H7 (cell line): ENCODE measurements around the gene ABCD1. TPM values are rescaled to one million over a fixed set of nuclear protein-coding genes. Genes with fewer than 3 reads are reported as not detected.
"Not testable (repeated sequence)": the region's sequence is repeated elsewhere in the genome, so short reads cannot be mapped to it uniquely, and the experiment has no call there.

Experiments used
- DNase-seq: peaks from one replicate; pipeline ENCODE4 v3.0.0; 2012
- H3K27me3 ChIP-seq: 2 replicates; pipeline ENCODE4 v1.6.0; 2011; ENCODE audit warnings: mild to moderate bottlenecking, low read length; ENCODE audit not compliant: control insufficient read depth, insufficient read depth
- H3K36me3 ChIP-seq: replicated peaks from 2 replicates; pipeline ENCODE4 v1.5.1; 2011; ENCODE audit warnings: low read length; ENCODE audit not compliant: control insufficient read depth, insufficient read depth
- H3K4me3 ChIP-seq: 2 replicates; pipeline ENCODE4 v1.5.1; 2011; ENCODE audit warnings: low read depth, mild to moderate bottlenecking, control low read depth, low read length, moderate library complexity; ENCODE audit not compliant: insufficient read depth
- total RNA-seq: library from RNA; depleted of rRNA; stranded (reverse); fragments of >200 nt; shearing (Covaris generic); gene quantifications from 2 replicates; pipeline ENCODE4 v1.2.3, GENCODE V29; 2014

ABCD1 gene
- total RNA-seq, 1 experiment from 2014 or later: 17.1 TPM

DNA sequence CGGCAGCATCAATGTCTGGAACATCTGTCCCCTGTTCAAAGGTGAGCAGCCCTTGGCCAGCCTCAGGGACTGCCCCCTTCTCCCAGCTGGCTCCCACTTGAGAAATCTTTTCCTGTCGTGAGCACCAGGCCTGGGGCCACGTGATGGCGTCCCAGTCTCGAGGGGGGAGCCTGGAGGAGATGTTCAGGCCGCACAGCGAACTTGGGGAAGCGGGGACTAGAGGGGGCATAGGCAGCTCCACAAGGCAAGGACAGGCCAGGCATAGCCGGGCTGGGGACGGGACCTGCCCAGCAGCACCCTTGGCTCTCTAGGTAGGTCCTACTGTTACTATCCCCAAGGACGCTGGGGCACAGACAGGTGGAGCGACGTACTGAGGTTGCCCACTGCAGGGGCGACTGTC, 34.2 kb upstream of the ABCD1 start:
- DNase-seq: no peak
- no peaks in the 10 kb centered on the region for H3K36me3 ChIP-seq
- H3K27me3 ChIP-seq: no peaks in the 10 kb centered on the region
- no peak overlapping the region for H3K4me3 ChIP-seq

DNA sequence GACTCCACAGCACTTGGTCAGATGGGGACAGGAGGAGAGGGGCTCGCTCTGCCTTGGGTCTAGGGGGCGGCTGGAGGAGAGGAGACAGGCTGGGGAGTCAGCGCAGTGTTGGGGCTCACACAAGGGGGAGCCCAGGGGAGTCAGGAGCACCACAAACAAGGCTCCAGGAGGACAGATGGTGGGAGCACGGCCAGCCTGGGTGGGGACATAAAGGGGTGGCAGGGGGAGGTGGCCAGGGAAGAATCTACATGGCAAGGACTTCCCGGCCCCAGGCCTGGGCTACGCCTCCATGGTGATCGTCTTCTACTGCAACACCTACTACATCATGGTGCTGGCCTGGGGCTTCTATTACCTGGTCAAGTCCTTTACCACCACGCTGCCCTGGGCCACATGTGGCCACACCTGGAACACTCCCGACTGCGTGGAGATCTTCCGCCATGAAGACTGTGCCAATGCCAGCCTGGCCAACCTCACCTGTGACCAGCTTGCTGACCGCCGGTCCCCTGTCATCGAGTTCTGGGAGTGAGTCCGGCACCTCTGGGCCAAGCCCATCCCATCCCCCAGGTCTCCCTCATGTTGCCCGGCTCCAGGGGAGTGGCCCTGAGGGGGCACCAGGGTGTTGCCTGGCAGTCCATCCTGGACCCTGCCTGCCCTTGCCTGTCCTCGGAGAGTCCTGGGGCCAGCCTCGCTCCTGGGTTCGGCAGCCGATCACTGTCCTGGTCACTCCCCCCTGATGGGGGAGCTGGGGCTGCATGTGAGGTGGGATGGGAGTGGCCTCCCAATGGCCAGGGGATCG, 33.4 kb upstream of the ABCD1 start:
- H3K27me3 ChIP-seq, H3K36me3 ChIP-seq, DNase-seq, H3K4me3 ChIP-seq: not testable (repeated sequence)

DNA sequence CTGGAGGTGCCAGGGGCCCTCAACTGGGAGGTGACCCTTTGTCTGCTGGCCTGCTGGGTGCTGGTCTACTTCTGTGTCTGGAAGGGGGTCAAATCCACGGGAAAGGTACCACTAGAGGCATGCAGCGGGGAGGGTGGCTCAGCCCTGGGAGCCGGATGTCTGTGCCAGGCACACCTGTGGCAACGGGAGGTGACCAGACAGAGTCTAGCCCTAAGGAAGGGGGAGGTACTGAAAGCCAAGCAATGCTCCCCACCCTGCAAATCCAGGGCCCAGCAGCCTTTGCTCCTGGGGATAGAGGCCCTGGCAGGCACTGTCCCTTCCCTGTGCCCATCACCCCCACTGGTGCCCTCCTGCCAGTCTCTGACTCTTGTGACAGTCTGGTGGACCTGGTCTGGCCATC, 32.7 kb upstream of the ABCD1 start:
- H3K27me3 ChIP-seq: no peaks in the 10 kb centered on the region
- H3K4me3 ChIP-seq: no peak overlapping the region
- no peaks in the 10 kb centered on the region for H3K36me3 ChIP-seq
- no peak for DNase-seq

DNA sequence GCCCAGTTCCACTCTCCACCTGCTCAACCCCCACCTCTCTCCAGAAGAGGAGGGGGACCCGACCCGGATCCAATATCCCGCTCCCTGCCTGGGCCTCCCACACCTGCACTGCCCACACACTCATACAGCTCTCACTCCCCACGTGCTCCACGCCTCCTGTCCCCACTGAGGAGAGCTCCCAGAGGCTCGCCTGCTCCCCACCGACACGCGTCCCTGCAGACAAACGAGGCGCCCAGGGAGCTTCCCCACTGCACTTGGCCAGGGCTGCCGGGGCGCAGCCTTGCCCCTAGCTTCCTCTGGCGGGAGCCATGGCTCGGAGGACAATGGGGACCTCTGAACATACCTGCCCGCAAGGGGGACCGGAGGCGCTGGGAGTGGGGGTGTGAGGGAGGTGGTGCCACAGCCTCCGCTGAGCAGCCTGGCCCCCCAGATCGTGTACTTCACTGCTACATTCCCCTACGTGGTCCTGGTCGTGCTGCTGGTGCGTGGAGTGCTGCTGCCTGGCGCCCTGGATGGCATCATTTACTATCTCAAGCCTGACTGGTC, 32.0 kb upstream of the ABCD1 start:
- no peak for DNase-seq
- H3K36me3 ChIP-seq: no peaks in the 10 kb centered on the region
- H3K4me3 ChIP-seq: no peak overlapping the region
- H3K27me3 ChIP-seq: no peaks in the 10 kb centered on the region

DNA sequence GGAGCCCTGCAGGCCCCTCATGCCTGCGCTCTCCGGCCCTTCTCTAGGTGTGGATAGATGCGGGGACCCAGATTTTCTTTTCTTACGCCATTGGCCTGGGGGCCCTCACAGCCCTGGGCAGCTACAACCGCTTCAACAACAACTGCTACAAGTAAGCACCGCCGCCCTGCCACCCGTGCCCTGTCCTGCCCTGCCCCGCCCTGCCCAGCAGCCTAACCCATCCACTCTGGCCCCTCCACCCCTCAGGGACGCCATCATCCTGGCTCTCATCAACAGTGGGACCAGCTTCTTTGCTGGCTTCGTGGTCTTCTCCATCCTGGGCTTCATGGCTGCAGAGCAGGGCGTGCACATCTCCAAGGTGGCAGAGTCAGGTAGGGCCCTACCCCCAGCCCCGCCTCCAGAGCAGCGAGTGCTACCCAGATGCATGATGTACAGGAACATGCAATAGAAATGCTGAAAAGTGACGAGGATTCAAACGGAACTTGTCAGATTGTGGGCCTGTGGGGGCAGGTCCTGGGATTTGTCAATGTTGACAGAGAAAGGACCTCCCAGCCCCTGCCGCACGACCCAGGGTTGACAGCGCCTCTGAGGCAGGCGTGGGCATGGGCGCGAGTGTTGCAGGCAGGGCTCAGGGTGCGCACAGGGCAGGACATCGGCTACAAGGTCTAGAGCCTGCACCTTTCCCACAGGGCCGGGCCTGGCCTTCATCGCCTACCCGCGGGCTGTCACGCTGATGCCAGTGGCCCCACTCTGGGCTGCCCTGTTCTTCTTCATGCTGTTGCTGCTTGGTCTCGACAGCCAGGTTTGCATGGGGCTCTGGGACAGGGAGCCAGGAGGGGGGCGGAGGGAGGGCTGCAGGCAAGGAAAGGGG, 31.2 kb upstream of the ABCD1 start:
- Histone ChIP-seq H3K27me3 (no peaks in the 10 kb centered on the region), H3K4me3 (no peak overlapping the region), H3K36me3 (no peaks in the 10 kb centered on the region)
- no peak for DNase-seq

DNA sequence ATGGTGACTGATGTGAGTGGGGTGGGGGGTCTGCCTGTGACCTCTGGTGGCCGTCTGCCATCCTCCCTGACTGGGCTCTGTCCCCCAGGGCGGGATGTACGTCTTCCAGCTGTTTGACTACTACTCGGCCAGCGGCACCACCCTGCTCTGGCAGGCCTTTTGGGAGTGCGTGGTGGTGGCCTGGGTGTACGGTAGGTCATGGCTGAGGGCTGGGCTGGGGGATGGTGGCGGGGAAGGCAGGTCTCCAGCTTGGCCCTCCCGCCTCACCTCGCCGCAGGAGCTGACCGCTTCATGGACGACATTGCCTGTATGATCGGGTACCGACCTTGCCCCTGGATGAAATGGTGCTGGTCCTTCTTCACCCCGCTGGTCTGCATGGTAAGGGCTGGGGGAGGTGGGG, 30.4 kb upstream of the ABCD1 start:
- not testable (repeated sequence) for DNase-seq, H3K4me3 ChIP-seq, H3K27me3 ChIP-seq, H3K36me3 ChIP-seq

DNA sequence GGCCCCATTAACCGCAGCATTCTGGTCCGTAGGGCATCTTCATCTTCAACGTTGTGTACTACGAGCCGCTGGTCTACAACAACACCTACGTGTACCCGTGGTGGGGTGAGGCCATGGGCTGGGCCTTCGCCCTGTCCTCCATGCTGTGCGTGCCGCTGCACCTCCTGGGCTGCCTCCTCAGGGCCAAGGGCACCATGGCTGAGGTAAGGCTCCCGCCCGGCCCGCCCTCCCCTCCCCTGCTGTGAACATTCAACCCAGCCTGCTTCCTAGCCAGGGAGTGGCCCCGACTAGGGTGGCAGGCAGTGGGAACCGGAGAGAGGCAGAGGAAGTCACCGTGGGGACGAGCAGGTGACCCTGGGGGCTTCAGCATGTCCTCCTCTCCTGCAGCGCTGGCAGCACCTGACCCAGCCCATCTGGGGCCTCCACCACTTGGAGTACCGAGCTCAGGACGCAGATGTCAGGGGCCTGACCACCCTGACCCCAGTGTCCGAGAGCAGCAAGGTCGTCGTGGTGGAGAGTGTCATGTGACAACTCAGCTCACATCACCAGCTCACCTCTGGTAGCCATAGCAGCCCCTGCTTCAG, 29.9 kb upstream of the ABCD1 start:
- Histone ChIP-seq H3K36me3 (no peaks in the 10 kb centered on the region), H3K4me3 (no peak overlapping the region), H3K27me3 (no peaks in the 10 kb centered on the region)
- no peak for DNase-seq

DNA sequence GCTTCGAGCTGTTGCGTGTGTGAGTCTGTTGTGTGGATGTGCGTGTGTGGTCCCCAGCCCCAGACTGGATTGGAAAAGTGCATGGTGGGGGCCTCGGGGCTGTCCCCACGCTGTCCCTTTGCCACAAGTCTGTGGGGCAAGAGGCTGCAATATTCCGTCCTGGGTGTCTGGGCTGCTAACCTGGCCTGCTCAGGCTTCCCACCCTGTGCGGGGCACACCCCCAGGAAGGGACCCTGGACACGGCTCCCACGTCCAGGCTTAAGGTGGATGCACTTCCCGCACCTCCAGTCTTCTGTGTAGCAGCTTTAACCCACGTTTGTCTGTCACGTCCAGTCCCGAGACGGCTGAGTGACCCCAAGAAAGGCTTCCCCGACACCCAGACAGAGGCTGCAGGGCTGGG, 28.6 kb upstream of the ABCD1 start:
- no peak overlapping the region for H3K4me3 ChIP-seq
- H3K36me3 ChIP-seq: no peaks in the 10 kb centered on the region
- DNase-seq: no peak
- H3K27me3 ChIP-seq: no peaks in the 10 kb centered on the region

DNA sequence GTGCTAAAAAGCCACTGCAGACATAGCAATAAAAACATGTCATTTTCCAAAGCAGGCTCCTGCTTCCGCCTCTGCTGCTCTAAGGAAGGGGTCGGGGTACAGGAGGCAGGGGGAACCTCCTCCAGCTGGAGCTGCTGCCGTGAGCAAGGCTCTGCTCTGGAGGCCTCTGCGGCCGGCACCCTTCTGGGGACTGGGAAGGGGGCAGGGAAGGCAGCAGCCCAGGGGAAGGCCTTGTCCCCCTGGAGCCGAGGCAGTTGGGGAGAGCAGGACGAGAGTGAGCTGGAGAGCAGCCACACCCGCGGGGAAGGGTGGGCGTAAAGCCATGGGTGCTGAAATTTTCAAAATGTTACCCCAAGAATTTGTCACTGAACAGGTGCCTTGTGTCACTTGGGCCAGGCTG, 28.1 kb upstream of the ABCD1 start:
- not testable (repeated sequence) for H3K36me3 ChIP-seq, H3K27me3 ChIP-seq, H3K4me3 ChIP-seq, DNase-seq

DNA sequence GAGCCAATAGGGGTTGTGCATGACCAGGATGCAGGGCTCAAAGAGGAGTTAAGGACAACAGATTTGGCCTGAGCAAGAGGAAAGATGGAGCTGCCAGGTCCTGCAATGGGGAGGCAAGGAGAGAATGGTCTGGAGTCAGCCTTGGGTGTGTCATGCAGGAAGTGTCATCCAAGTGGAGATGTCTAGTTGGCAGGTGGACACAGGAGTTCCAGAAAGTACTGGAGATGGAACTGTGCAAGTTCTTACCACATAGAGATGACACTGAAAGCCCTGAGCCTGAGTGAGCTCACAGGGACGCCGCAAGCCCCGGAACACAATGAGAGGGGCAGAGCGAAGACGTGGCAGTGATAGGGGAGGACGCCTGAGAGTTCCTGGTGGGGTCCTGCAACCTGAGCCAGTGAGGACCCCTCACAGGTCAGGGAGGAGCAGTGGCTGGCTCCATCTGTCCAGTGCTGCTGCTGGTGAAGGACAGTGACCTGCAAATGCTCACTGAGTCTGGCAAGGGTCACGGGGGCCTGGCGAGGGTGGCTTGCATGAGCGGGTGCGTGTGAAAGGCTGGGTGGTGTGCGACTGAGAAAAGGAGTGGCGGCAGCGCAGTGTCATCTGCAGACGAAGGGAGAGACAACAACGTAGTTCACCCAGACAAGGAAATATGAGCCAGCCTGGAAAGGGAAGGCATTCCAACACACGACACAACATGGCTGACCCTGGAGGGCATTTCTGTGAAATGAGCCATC, 27.5 kb upstream of the ABCD1 start:
- not testable (repeated sequence) for H3K27me3 ChIP-seq, DNase-seq, H3K36me3 ChIP-seq, H3K4me3 ChIP-seq

DNA sequence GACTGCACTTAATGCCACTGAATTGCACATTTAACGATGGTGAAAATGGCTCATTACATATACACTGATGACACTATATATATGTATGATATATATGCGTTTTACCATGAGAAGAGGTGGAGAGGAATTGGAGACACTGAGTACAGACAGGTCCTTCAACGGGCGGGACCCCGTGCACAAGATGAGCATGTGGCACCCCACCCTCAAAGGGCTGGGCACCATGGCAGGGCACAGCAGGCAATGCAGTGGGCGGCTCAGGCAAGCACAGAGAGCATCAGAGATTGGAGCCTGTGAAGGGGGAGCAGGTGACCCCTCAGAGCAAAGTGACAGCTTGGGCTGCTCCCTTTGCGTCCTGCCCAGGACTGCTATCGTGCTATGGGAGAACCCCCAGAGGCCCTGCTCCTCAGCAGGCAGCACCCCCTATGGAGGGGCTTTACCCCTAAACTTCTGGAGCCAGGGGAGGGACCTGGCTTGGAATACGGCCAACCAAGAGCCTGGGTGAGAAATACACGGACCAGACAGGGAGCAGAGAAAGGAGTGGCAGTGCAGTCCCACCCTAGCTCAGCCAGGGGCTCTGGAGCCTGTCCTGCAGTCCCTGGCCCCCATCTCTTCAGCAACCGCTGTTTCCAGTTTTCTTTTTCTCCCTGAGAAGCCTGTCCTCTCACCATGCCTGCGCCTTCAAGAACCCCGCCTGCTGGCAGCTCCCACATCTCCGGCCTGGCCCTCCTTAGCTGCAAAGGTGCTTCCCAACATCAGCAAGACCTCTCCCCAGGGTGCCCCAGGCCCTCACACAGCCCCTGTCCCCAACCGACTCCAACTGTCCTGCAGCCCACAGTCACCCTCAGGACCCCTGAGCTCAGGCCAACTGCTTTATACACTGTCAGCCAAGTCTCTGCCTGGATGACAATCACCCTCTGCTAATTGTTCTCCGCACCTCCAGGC, 26.5 kb upstream of the ABCD1 start:
- H3K27me3 ChIP-seq: no peaks in the 10 kb centered on the region
- H3K4me3 ChIP-seq: no peak overlapping the region
- no peak for DNase-seq
- H3K36me3 ChIP-seq: no peaks in the 10 kb centered on the region

DNA sequence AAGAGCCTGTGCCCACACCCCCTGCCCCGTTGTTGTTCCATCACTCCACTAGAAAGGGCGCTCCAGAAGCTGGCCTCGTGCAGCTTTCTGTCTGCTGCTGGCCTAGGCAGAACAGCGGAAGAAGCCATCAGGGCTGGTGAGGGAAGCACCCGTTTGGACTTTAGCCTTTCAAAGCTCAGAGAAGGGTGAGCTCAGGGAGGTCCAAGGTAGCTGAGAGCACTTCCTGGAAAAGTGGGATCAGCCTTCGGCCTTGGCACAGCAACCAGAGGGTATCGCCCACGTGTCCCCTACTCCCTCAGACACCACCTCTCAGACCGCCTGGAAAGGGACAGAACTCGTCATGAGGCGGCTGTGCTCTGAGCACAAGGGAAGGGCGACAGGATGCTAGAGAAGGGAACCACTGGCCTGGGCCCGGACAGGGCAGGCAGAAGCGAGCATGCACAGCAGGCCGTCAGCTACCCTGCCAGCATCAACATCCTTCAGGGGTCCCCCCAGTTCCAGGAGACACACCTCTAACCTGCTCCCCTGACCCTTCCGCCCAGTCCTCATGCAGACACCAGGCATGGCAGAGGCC, 25.4 kb upstream of the ABCD1 start:
- H3K27me3 ChIP-seq, H3K36me3 ChIP-seq, H3K4me3 ChIP-seq, DNase-seq: not testable (repeated sequence)

DNA sequence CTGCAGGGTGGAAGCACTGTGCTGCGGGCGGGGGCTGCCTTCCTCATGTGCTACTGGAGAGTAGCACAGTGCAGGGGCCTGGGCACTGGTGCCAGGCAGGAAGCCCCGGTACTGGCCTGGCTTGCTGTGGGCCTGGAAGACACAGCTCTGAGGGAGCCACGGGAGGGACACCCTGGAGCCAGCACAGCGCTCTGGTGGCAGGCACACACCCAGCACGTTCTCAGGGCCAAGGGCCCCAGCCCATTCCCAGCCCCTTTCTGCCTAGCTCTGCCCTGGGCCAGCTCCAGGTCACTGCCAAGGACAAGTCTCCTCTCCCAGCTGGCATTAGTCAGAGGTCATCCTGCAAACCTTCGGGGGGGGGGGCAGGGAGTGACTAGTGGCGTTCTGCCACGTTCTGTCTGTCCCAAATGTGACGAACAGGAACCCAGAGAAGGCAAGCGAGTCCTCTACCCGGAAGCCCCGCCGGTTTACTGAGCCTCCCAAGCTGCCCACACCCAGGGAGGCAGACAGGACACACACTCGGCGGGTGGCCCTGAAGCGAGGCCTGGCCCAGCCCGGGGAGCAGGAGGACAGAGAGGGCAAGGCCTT, 24.8 kb upstream of the ABCD1 start:
- not testable (repeated sequence) for H3K27me3 ChIP-seq, H3K36me3 ChIP-seq, DNase-seq, H3K4me3 ChIP-seq
